WTC11 (cell line): ENCODE measurements around the gene KRI1.
"Not testable (repeated sequence)": the region's sequence is repeated elsewhere in the genome, so short reads cannot be mapped to it uniquely, and the experiment has no call there.

ENCODE experiments used
- ESRRA ChIP-seq: sonication (generic); formaldehyde crosslinking; IDR thresholded peaks from 2 replicates; pipeline ENCODE4 v1.8.1; 2022; ENCODE audit warnings: mild to moderate bottlenecking, missing genetic modification reagents, borderline replicate concordance
- NR1H2 ChIP-seq: sonication (generic); formaldehyde crosslinking; IDR thresholded peaks from 2 replicates; pipeline ENCODE4 v1.9.0; 2021; ENCODE audit warnings: mild to moderate bottlenecking, moderate library complexity, missing genetic modification reagents
- TF ChIP-seq, protein P1 (sequence below): sonication (generic); formaldehyde crosslinking; IDR thresholded peaks from 2 replicates; pipeline ENCODE4 v1.8.1; 2023; ENCODE audit warnings: mild to moderate bottlenecking, missing genetic modification reagents, moderate library complexity
- TF ChIP-seq, protein P2 (sequence below): sonication (generic); formaldehyde crosslinking; IDR thresholded peaks from 2 replicates; pipeline ENCODE4 v1.8.0; 2023; ENCODE audit warnings: missing genetic modification reagents
- TF ChIP-seq, protein P3 (sequence below): fragments of 200-600 bp; IDR thresholded peaks from 2 replicates; pipeline ENCODE4 v1.8.0; 2022; ENCODE audit warnings: antibody characterized with exemption

DNA sequence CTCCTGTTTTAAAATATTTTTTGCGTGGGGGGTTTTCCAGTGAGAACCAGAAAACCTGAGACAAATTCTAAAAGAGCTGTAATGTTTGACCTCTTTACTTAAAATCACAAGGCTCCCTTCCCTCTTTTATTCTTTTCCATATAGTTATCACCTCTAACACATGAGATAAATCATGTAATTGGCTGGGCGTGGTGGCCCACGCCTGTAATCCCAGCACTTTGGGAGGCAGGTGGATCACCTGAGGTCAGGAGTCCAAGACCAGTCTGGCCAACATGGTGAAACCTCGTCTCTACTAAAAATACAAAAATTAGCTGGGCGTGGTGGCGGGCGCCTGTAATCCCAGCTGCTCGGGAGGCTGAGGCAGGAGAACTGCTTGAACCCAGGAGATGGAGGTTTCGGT is 14.8 kb downstream of the KRI1 start:
- not testable (repeated sequence) for TF ChIP-seq ESRRA, NR1H2 (CRISPR knock-in tag)
- TF ChIP-seq, protein P1, sequence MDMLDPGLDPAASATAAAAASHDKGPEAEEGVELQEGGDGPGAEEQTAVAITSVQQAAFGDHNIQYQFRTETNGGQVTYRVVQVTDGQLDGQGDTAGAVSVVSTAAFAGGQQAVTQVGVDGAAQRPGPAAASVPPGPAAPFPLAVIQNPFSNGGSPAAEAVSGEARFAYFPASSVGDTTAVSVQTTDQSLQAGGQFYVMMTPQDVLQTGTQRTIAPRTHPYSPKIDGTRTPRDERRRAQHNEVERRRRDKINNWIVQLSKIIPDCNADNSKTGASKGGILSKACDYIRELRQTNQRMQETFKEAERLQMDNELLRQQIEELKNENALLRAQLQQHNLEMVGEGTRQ (CRISPR knock-in tag), result not testable (repeated sequence)
- TF ChIP-seq, protein P2, sequence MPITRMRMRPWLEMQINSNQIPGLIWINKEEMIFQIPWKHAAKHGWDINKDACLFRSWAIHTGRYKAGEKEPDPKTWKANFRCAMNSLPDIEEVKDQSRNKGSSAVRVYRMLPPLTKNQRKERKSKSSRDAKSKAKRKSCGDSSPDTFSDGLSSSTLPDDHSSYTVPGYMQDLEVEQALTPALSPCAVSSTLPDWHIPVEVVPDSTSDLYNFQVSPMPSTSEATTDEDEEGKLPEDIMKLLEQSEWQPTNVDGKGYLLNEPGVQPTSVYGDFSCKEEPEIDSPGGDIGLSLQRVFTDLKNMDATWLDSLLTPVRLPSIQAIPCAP (CRISPR knock-in tag), result not testable (repeated sequence)
- TF ChIP-seq, protein P3, sequence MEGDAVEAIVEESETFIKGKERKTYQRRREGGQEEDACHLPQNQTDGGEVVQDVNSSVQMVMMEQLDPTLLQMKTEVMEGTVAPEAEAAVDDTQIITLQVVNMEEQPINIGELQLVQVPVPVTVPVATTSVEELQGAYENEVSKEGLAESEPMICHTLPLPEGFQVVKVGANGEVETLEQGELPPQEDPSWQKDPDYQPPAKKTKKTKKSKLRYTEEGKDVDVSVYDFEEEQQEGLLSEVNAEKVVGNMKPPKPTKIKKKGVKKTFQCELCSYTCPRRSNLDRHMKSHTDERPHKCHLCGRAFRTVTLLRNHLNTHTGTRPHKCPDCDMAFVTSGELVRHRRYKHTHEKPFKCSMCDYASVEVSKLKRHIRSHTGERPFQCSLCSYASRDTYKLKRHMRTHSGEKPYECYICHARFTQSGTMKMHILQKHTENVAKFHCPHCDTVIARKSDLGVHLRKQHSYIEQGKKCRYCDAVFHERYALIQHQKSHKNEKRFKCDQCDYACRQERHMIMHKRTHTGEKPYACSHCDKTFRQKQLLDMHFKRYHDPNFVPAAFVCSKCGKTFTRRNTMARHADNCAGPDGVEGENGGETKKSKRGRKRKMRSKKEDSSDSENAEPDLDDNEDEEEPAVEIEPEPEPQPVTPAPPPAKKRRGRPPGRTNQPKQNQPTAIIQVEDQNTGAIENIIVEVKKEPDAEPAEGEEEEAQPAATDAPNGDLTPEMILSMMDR, result not testable (repeated sequence)
